NCI-H187 (cell line): ENCODE data around the gene MMP24.
"Not testable (repeated sequence)": the region's sequence is repeated elsewhere in the genome, so short reads cannot be mapped to it uniquely, and the experiment has no call there.

Source experiments
- DNase-seq, 2 experiments: peaks; one replicate each; lab custom pipeline; 2025; lab: John Stamatoyannopoulos, UW

MMP24 gene

GRCh38 chr20:35223941-35224340, 2.5 kb upstream of the MMP24 start:
- no peak for DNase-seq

- no peak for DNase-seq
Measured at GRCh38 chr20:35224536-35224935, 2.0 kb upstream of the MMP24 start.

DNA sequence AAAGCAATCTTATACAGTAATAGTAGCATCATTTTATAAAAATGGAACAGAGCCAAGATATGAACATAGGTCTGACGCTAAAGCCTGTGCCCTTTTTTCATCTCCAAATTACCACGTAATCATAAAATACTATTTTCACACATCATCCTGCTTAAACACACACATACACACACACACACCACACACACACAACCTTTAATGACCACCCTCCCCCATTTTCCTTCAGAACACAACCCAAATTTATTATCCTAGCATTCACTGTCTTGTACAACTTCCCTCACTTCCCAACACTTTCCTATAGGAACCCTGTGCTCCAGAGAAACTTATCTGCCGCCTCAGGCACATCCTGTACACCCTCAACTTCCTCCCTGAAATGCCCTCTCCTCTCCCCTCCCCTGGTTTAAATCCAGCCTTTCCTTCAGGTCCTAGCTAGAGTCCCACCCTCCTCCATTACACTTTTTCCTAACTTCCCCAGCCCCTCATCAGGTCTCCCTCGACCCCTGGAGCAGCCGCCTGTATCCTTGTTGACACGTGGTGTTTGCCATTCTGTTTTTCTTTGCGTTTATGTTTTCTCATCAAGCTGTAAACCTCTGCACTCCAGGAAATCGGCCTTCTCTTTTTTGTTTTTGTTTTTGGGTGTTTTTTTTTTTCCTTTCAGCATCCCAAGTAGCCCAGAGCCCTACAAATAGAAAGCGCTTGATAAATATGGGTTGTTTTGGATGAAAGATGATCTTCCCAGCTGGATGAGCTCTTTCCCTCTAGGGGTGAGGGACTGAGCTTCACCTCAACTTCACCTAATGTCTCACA, 968 bp upstream of the MMP24 start:
- DNase-seq, result no peak

DNA sequence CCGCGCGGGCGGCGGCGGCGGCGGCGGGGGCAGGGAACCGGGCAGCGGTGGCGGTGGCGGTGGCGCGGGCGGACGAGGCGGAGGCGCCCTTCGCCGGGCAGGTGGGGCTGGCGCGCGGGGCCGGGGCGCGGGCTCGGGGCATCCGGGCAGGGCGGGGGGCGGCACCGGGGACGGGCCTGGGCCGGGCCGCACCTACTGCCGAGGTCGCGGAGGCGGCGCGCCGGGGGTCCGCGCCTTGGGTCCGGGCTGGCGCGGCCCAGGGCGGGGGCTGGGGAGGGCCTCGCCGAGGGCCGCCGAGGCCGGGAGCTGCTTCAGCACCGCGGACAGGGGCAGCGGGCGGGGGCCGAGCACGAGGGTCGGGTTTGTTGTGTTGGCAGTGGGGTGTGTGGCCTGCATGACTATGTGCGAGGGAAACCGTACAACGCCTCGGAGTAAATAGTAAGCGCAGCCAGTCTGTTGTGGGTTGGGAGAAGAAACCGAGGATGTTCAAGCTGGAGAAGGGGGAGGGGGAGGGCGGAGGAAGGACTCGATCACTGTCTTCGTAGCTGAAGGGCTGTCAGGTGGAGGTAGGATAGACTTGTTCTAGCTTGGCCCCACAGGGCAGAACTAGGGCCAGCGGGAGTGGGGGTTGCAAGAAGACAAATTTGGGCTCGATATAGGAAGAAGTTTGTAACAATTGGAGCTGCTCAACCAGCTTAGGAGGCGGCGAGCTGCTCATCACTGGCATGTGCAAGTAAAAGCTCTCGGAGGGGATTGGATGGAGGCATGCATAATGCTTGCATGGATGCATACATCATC, 593 bp downstream of the MMP24 start:
- DNase-seq, result peak in 1 of 2 experiments; percentile 10

- DNase-seq, result peak; percentile 33 to 40
Measured at GRCh38 chr20:35232575-35232974, 6.1 kb downstream of the MMP24 start.

DNA sequence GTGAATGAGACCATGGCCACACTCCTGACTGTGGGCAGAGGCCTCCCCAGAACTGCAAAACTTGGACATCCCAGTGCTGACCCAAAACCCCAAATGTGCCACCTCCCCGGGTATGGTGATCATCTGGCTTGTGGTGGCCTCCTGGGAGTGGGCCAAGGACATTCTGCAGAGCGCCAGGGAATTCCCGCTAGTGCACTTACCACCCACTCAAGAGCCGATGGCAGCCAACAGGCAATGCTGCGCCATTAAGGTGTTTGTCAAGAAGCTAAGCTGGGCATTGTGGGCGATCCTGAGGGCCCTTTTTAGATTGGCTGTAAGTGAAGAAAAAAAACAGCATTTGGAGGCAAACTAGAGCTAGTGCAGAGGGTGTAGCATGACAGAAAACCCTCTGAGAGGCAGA, 9.4 kb downstream of the MMP24 start:
- peak; percentile 64 to 81 for DNase-seq

GRCh38 chr20:35237486-35237885, 11.0 kb downstream of the MMP24 start:
- no peak for DNase-seq

DNA sequence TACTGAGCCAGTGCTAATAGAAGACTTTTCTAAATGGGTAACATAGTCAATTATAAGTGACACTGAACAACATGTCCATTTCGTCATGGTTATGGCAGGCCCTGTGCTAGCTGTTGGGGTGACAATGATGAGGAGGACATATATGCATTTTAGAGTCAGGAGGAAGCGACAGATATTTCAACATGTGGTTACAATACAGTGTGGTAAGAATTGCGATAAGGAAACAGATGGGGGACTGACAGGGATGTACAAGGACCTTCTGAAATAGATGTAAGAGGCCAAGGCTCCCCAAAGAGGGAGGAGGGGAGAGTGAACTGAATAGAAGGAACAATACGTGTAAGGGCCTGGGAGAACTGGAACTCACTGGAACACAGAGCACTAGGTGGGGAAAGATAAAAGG, 11.7 kb downstream of the MMP24 start:
- no peak for DNase-seq

DNA sequence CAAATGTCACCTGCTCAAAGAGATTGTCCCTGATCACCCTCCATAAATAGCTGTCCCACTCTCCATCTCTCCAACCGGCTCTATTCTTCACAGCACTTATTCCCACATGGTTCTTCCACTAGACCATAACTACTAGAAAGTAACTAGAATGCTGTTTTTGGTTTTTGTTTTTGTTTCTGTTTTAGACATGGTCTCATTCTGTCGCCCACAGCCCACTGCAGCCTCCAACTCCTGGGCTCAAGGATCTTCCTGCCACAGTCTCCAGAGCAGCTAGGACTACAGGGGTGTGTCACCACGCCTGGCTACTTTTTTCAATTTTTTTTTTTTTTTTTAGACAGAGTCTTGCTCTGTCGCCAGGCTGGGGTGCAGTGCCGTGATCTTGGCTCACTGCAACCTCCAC, 12.2 kb downstream of the MMP24 start:
- DNase-seq, result no peak

GRCh38 chr20:35240083-35240810, 13.8 kb downstream of the MMP24 start:
- no peak for DNase-seq

DNA sequence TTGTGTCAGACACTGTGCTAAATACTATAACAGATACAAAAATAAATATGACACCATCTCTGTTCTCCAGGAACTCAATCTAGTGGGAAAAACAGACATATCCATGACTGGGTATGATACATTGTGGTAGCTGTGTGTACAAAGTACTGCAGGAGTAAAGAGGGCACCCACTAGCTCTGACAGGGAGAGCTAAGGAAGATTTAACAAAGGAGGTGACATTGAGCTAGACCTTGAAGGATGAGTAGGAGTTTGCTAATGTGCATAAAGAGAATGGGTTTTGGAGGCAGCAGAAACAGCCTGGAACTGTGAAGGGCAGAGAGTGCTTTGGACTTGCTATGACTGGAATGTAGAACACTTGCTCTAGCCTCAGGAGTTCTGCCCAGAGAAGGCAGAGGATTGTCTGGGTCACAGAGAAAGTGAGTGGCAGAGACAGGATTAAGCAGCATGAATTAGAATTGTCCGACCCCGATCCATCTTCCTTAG, 14.4 kb downstream of the MMP24 start:
- DNase-seq, result no peak

DNA sequence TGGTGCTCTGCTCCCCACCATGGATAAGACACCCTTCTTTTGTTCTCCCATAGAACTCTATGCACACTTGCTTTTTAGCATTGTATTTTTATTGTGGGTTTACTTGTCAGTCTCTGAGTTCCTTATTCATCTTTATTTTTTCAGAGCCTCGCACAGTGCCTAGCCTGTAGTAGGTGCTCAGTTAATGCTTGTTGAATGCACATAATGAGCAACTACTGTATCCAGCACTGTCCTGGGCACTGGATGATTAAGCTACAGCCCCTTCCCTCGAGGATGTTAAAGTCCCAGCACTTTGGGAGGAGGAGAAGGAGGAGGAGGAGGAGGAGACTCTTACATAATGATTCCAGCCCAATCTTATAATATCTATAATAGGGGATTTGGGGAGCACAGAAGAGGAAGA, 16.8 kb downstream of the MMP24 start:
- no peak for DNase-seq

GRCh38 chr20:35243986-35244385, 17.5 kb downstream of the MMP24 start:
- no peak for DNase-seq

GRCh38 chr20:35246723-35247122, 20.2 kb downstream of the MMP24 start:
- DNase-seq, result no peak

DNA sequence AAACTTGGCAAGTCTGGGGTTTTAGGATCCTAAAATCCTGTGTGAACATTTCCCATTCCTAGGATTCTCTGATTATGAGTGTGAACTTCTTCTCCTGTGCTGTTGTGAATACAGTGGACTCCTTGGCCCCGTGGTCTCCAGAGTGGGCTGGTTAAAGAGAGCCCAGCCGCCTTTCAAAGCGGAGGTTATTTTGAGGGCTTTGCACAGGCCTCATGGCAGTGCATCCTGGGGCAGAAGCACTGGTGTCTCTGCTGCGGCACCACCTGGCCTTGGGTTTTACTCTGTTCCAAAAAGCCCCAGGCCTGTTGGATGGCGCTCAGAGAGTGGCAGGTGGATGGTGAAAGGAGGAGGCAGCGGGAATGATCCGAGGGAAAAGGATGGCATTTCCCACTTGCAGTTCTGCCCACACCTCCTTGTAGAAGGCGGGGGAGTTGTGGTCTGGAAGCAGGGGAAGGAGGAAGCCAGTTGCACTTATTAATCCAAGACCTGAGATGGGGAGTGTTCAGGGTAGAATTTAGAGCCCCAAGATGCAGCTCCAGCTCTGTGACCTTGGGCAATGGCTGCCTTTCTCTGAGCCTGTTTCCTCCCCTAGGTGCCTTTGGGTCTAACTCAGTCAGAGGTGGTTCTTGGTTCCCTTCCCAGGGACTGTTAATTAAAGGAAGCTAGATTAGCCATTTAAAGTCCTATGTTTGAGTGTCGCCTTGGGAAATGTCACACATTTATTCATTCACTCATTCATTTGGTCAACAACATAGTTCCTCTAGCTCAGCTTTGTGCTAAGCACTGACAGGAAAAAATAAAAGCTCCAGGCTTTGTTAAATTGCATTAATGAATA, 22.4 kb downstream of the MMP24 start:
- DNase-seq, result no peak

- DNase-seq, result no peak
Measured at GRCh38 chr20:35251613-35251940, 25.1 kb downstream of the MMP24 start.

- no peak for DNase-seq
Measured at GRCh38 chr20:35252037-35252461, 25.6 kb downstream of the MMP24 start.

- DNase-seq, result not testable (repeated sequence)
Measured at GRCh38 chr20:35252598-35252997, 26.1 kb downstream of the MMP24 start.

- DNase-seq, result no peak
Measured at GRCh38 chr20:35253010-35253409, 26.5 kb downstream of the MMP24 start.

GRCh38 chr20:35254448-35254999, 28.0 kb downstream of the MMP24 start:
- DNase-seq, result no peak

DNA sequence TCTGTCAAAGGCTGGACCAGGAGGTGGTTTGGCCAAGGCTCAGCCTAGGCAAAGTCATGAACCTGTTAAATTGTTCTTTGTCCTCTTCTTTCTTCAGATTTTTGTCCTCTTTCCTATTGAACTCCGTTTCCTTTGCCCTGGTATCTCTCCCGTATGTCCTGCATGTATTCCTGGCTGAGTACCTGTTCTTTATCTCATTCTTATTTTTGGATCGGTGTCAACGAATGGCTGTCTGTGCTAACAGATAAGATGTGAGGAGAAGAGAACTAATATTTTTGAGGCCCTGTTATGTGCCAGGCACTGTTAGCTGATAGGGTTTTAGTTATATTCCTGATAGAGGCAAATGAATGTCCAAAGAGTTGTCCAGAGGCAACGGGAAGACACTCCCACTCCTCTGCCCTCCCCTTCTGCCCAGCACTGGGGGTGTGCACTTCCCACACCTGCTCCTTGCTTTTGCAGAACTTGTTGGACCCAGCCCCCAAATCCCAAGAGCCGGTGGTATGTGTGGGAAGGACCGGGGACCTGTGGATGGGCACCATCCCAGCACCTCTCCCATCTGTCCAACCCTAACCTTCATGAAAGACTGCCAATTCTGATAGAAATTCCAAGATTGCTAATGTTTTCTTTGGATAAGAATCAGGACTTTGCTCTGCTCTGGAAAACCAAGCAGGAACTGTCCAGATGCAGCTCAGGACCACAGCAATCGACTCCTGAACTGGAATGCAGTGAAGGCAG, 30.9 kb downstream of the MMP24 start:
- no peak for DNase-seq
